MCF 10A (cell line): ENCODE measurements around the gene CEP350. TPM values are rescaled to one million over a fixed set of nuclear protein-coding genes. Genes with fewer than 3 reads are reported as not detected.
A peak's percentile ranks its signal among the peaks of the same experiment; 100 is the strongest.

Experiments used
- BruUV-seq: library from RNA; stranded (reverse); fragments of 400-500 nt; replicated peaks from 2 replicates; lab custom pipeline; 2021; lab: Mats Ljungman, UMichigan
- CTCF ChIA-PET: fragments of 300-600 bp; sonication (Branson Sonifier 250); formaldehyde crosslinking; extraction: SDS; loops from one replicate; lab custom pipeline; 2021; ENCODE audit warnings: antibody characterized with exemption, inconsistent platforms; lab: Yijun Ruan, JAX
- POLR2A ChIA-PET: fragments of 300-600, 350-650 bp; sonication (Branson Sonifier 250); formaldehyde crosslinking; extraction: SDS; loops from one replicate; lab custom pipeline; 2020; ENCODE audit warnings: antibody characterized with exemption, inconsistent platforms; lab: Yijun Ruan, JAX
- DNase-seq: peaks from one replicate; pipeline ENCODE4 v3.0.0-alpha.2; 2018; ENCODE audit not compliant: unreplicated experiment
- H3K27ac Mint-ChIP-seq: one replicate; pipeline ENCODE4 v1.8.0; 2022; ENCODE audit warnings: mild to moderate bottlenecking, low read depth, mixed read lengths; ENCODE audit not compliant: unreplicated experiment
- H3K27me3 Mint-ChIP-seq: one replicate; pipeline ENCODE4 v1.8.0; 2022; ENCODE audit warnings: mixed read lengths; ENCODE audit not compliant: insufficient read depth, unreplicated experiment
- H3K36me3 Mint-ChIP-seq: one replicate; pipeline ENCODE4 v1.8.0; 2022; ENCODE audit warnings: mild to moderate bottlenecking, moderate library complexity, mixed read lengths; ENCODE audit not compliant: insufficient read depth, unreplicated experiment
- H3K4me1 Mint-ChIP-seq: one replicate; pipeline ENCODE4 v1.8.0; 2022; ENCODE audit warnings: mixed read lengths; ENCODE audit not compliant: insufficient read depth, unreplicated experiment
- H3K4me3 Mint-ChIP-seq: one replicate; pipeline ENCODE4 v1.8.0; 2022; ENCODE audit warnings: mild to moderate bottlenecking, moderate library complexity, mixed read lengths; ENCODE audit not compliant: unreplicated experiment
- H3K9me3 Mint-ChIP-seq: one replicate; pipeline ENCODE4 v1.8.0; 2022; ENCODE audit warnings: mixed read lengths; ENCODE audit not compliant: unreplicated experiment
- CTCF ChIP-seq: fragments of 200-600 bp; IDR thresholded peaks from one replicate; pipeline ENCODE4 v1.8.0; 2022; ENCODE audit warnings: antibody characterized with exemption, mild to moderate bottlenecking; ENCODE audit not compliant: unreplicated experiment
- intact Hi-C: fragments of 100-400 bp; cut with micrococcal nuclease; formaldehyde crosslinking; loops from 2 replicates; pipeline ENCODE4 v1.14.1; 2022
- total RNA-seq: library from RNA; stranded (reverse); gene quantifications from 2 replicates; pipeline ENCODE4 v1.2.3, GENCODE V29; 2022

Gene CEP350
- total RNA-seq, 1 experiment from 2014 or later = 56.4 TPM

GRCh38 chr1:180145446-180145845 is 190.8 kb downstream of the CEP350 start:
- Mint-ChIP-seq H3K9me3 (no peaks in the 10 kb centered on the region), H3K4me1 (peaks cover 5% of the 10 kb centered on the region), H3K27ac (no peak overlapping the region), H3K36me3 (no peaks in the 10 kb centered on the region), H3K27me3 (no peaks in the 10 kb centered on the region), H3K4me3 (no peak overlapping the region)
- no peak for TF ChIP-seq CTCF
- no peak for DNase-seq
- POLR2A ChIA-PET = interaction anchor here (0.7 to 2.3 kb wide), 5 partner anchors 8 to 23 kb away, joined by 3 to 7 read pairs (median 4); partner anchors contain the start of gene QSOX1
- BruUV-seq = no TSS peak
- CTCF ChIA-PET = interaction anchor here (0.8 to 1.0 kb wide), 3 partner anchors 9 to 42 kb away, joined by 3 to 7 read pairs (median 4); partner anchors contain the start of gene QSOX1
- intact Hi-C loops = no loop called here

DNA sequence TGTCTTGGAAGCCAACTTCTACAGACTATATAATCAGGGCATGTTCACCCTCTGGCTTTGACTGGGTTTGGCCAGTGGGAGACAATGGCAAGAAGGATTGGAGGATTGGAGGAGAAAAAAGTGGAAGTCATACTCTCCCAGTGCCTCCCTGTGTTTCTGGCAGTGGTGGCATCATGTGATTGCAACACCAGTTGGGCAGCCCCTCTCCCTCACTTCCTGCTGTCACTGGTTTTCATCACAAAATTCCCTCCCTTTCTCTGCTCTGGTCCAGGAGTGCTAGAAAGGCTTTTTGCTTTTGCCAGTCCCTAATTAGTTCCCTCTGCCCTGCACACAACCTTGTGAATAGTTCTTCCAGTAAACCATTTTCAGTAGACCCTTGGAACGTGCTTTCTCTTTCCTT is 196.4 kb downstream of the CEP350 start:
- Mint-ChIP-seq H3K9me3 (no peaks in the 10 kb centered on the region), H3K27me3 (no peaks in the 10 kb centered on the region), H3K36me3 (no peaks in the 10 kb centered on the region), H3K4me1 (peaks cover 40% of the 10 kb centered on the region), H3K4me3 (no peak overlapping the region), H3K27ac (peak overlapping the region; percentile 55)
- CTCF ChIA-PET = interaction anchor here (0.5 kb wide), 1 partner anchor 11 kb away, joined by 3 read pairs; no protein-coding TSS in a partner anchor
- BruUV-seq = no TSS peak
- POLR2A ChIA-PET = no interaction called here
- intact Hi-C loops = loop anchor here (1.0 kb wide), 1 partner anchor 28 kb away; no protein-coding TSS in a partner anchor
- no peak for TF ChIP-seq CTCF
- peak; percentile 53 for DNase-seq

DNA sequence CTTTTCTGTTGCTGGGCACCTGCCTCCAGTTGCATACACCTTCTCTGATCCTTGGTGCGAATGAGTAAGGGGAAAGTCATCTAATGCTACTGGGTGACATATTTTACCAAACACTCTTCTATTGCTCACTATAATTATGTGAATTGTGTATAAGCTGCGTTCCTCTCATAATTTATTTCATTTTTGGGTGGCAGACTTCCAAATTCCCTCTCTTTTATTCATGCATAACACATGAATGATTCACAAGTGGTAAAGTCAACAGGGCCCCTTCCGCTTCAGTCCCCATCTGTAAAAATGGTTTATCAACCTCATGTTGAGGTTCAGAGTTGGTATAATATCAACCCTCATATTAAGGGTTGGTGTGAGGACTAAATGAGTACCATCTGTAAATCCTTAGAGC is 196.9 kb downstream of the CEP350 start:
- peaks cover 43% of the 10 kb centered on the region for H3K4me1 Mint-ChIP-seq
- intact Hi-C loops = loop anchor here (1.0 kb wide), 1 partner anchor 28 kb away; no protein-coding TSS in a partner anchor
- CTCF ChIA-PET = no interaction called here

DNA sequence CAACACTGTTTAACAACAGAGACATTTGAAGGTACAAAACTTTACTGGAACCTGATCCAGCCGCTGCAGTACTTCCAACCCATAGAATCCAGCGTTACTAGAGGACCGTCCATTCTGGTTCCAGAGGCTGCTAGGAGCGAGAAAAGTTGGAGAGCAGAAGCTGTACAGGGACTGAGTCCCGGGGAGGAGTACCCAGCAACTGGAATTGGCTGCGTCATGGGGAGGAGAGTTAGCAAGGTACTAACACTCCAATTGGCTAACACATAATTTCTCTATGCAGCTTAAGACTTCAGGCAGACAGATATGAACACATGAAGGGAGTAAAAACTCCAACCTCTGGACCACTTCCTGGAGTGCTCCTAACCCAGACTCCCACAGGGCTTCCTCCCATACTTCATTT is 198.0 kb downstream of the CEP350 start:
- intact Hi-C loops = no loop called here
- Mint-ChIP-seq H3K27ac (peak overlapping the region; percentile 55), H3K9me3 (no peaks in the 10 kb centered on the region), H3K4me1 (peaks cover 53% of the 10 kb centered on the region), H3K4me3 (no peak overlapping the region), H3K27me3 (no peaks in the 10 kb centered on the region), H3K36me3 (peaks cover 1% of the 10 kb centered on the region)
- ChIA-PET CTCF (interaction anchor here (0.5 to 2.4 kb wide), 3 partner anchors 9 to 1108 kb away, joined by 3 to 7 read pairs (median 4); no protein-coding TSS in a partner anchor), POLR2A (interaction anchor here (1.7 kb wide), 1 partner anchor 54 kb away, joined by 10 read pairs; no protein-coding TSS in a partner anchor)
- no peak for TF ChIP-seq CTCF
- no TSS peak for BruUV-seq
- DNase-seq = no peak

More for the DNA sequence above, 196.9 kb downstream of the CEP350 start:
- H3K27ac Mint-ChIP-seq = peak overlapping the region; percentile 55
- H3K36me3 Mint-ChIP-seq = no peaks in the 10 kb centered on the region
- H3K27me3 Mint-ChIP-seq = no peaks in the 10 kb centered on the region
- no peak for TF ChIP-seq CTCF
- no peak overlapping the region for H3K4me3 Mint-ChIP-seq
- POLR2A ChIA-PET = no interaction called here
- BruUV-seq = no TSS peak
- no peaks in the 10 kb centered on the region for H3K9me3 Mint-ChIP-seq
- DNase-seq = peak; percentile 88
